Thyroid gland (tissue), 4 donors: ENCODE results near the gene LTA4H. TPM values are rescaled to one million over a fixed set of nuclear protein-coding genes. Genes with fewer than 3 reads are reported as not detected.
A peak's percentile ranks its signal among the peaks of the same experiment; 100 is the strongest.

Source experiments
- DNase-seq, 2 donors: peaks; one replicate each; pipeline ENCODE4 v3.0.0-alpha.2; 2019
- H3K27ac ChIP-seq, 3 donors: fragments of 200-600 bp; sonication (generic); 1 replicate in 2 of 3; 2 replicates in 1 of 3; pipeline ENCODE4 v1.5.1; 2016 to 2019; ENCODE audit warnings: mild to moderate bottlenecking in 1 of 3, moderate library complexity in 1 of 3
- H3K27me3 ChIP-seq: fragments of 200-600 bp; sonication (generic); one replicate; pipeline ENCODE4 v1.5.1; 2019
- H3K36me3 ChIP-seq, 2 donors: fragments of 200-600 bp; sonication (generic); one replicate each; pipeline ENCODE4 v1.5.1; 2016 to 2019
- H3K4me1 ChIP-seq, 2 donors: fragments of 200-600 bp; sonication (generic); one replicate each; pipeline ENCODE4 v1.5.1; 2017 to 2019
- H3K4me3 ChIP-seq, 3 donors: fragments of 200-600 bp; sonication (generic); replicated peaks in 1 of 3; 1 replicate in 2 of 3; 2 replicates in 1 of 3; pipeline ENCODE4 v1.5.1; 2016; ENCODE audit warnings: mild to moderate bottlenecking in 1 of 3
- H3K9me3 ChIP-seq: fragments of 200-600 bp; sonication (generic); one replicate; pipeline ENCODE4 v1.5.1; 2017
- POLR2A ChIP-seq, 2 donors: fragments of 450-650 bp; IDR thresholded peaks; one replicate each; pipeline ENCODE4 v1.6.1; 2017; ENCODE audit warnings: antibody characterized with exemption in 2 of 2, mild to moderate bottlenecking in 2 of 2, moderate library complexity in 1 of 2
- WGBS, 2 donors: methylation state at CpG; one replicate each; pipeline ENCODE4 v1.1.5; 2017; 5-methylcytosine and 5-hydroxymethylcytosine counted together
- intact Hi-C: fragments of 100-400 bp; cut with DNase I; formaldehyde crosslinking; loops from one replicate; pipeline ENCODE4 v1.15.1; 2023
- total RNA-seq, 4 donors: library from RNA; depleted of rRNA; stranded (reverse); fragments of >200 nt; gene quantifications; one replicate each; pipeline ENCODE4 v1.2.3, GENCODE V29; 2016
- TF ChIP-seq, protein P1 (sequence below), 6 experiments: fragments of 200-600 bp in 3 of 6; fragments of 450-650 bp in 3 of 6; sonication (generic) in 3 of 6; IDR thresholded peaks; one replicate each; pipeline ENCODE4 v1.5.1; 2016 to 2019; ENCODE audit warnings: antibody characterized with exemption in 6 of 6, mild to moderate bottlenecking in 2 of 6, inconsistent platforms in 1 of 6, moderate library complexity in 1 of 6

The LTA4H gene
- total RNA-seq, 4 donors from 2014 or later = 70.1 to 102 (median 75.0) TPM

DNA sequence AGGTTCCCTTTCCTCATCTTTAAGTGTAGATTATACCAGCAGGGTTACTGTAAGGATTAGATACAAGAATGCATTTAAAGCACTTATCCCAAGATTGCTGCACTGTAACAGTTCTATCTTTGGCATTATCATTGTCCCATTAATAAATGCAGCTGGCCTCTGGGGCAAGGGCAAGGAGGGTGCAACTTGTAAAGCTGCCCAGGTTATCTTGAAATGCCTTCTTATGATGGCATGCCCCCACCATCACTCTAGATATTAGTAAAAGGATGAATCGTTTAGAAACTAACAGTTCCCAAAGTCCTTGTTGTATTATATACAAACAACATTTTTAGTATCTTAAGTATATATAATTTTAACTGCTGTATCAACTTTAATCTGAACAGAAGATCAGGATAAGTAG lies 6.8 kb downstream of the LTA4H start:
- intact Hi-C loops = no loop called here
- Histone ChIP-seq H3K4me3 (no peak overlapping the region), H3K9me3 (no peaks in the 10 kb centered on the region), H3K4me1 (peaks cover 3 to 12% of the 10 kb centered on the region in 2 donors), H3K36me3 (peaks cover 0 to under 1% of the 10 kb centered on the region in 2 donors), H3K27me3 (no peaks in the 10 kb centered on the region), H3K27ac (no peak overlapping the region)
- TF ChIP-seq, protein P1, sequence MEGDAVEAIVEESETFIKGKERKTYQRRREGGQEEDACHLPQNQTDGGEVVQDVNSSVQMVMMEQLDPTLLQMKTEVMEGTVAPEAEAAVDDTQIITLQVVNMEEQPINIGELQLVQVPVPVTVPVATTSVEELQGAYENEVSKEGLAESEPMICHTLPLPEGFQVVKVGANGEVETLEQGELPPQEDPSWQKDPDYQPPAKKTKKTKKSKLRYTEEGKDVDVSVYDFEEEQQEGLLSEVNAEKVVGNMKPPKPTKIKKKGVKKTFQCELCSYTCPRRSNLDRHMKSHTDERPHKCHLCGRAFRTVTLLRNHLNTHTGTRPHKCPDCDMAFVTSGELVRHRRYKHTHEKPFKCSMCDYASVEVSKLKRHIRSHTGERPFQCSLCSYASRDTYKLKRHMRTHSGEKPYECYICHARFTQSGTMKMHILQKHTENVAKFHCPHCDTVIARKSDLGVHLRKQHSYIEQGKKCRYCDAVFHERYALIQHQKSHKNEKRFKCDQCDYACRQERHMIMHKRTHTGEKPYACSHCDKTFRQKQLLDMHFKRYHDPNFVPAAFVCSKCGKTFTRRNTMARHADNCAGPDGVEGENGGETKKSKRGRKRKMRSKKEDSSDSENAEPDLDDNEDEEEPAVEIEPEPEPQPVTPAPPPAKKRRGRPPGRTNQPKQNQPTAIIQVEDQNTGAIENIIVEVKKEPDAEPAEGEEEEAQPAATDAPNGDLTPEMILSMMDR (IDR thresholded peaks at IDR 0.05) = no peak
- no peak for TF ChIP-seq POLR2A (IDR thresholded peaks at IDR 0.05)
- 75 to 83% methylated on average over 1 of the region's 1 CpG for WGBS, 2 donors
- DNase-seq = no peak

DNA sequence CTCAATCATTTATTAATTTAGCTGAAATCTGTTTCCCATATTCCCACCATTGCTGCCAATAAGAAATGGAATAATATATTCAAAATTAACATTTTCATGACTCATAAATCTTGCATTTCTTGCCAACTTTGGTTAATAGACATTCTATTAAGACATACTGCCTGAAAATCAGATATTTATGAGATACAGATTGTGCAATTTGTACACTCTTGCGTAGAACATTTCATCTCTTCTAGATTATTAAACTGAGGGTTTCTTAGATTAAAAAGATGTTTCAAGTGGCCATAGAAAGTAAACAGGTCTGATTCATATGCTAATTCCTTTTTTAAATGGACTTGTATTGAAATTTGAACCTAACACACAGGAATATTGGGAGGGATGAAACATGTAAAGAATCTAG lies 9.1 kb downstream of the LTA4H start:
- Histone ChIP-seq H3K4me3 (no peak overlapping the region), H3K36me3 (peaks cover 0 to 6% of the 10 kb centered on the region in 2 donors), H3K27me3 (no peaks in the 10 kb centered on the region), H3K4me1 (no peaks in the 10 kb centered on the region), H3K27ac (no peak overlapping the region), H3K9me3 (no peaks in the 10 kb centered on the region)
- 97 to 98% methylated on average over 1 of the region's 1 CpG for whole genome bisulfite sequencing, 2 donors
- DNase-seq = no peak
- intact Hi-C loops = no loop called here
- TF ChIP-seq, protein P1 (IDR thresholded peaks at IDR 0.05) = no peak
- TF ChIP-seq POLR2A (IDR thresholded peaks at IDR 0.05) = no peak

DNA sequence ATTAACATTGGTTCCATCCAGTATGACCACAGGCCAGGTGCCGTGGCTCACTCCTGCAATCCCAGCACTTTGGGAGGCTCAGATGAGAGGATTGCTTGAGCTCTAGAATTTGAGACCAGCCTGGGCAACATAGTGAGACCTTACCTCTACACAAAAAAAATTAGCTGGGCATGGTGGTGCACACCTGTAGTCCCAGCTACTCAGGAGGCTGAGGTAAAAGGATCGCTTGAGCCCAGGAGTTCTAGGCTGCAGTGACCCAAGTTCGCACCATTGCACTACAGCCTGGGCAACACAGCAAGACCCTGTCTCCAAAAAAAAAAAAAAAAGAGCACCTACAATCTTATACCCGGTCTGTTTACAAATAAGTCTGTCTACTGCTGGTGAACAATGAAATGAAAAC lies 9.9 kb downstream of the LTA4H start:
- intact Hi-C loops = no loop called here
- TF ChIP-seq POLR2A (IDR thresholded peaks at IDR 0.05) = no peak
- TF ChIP-seq, protein P1 (IDR thresholded peaks at IDR 0.05) = no peak
- no peaks in the 10 kb centered on the region for H3K4me1 ChIP-seq
- no peaks in the 10 kb centered on the region for H3K27me3 ChIP-seq
- no peak overlapping the region for H3K4me3 ChIP-seq
- H3K9me3 ChIP-seq = no peaks in the 10 kb centered on the region
- WGBS, 2 donors = 95 to 96% methylated on average over 4 of the region's 4 CpGs
- no peak overlapping the region for H3K27ac ChIP-seq
- DNase-seq = no peak
- H3K36me3 ChIP-seq = peaks cover 0 to 6% of the 10 kb centered on the region in 2 donors

DNA sequence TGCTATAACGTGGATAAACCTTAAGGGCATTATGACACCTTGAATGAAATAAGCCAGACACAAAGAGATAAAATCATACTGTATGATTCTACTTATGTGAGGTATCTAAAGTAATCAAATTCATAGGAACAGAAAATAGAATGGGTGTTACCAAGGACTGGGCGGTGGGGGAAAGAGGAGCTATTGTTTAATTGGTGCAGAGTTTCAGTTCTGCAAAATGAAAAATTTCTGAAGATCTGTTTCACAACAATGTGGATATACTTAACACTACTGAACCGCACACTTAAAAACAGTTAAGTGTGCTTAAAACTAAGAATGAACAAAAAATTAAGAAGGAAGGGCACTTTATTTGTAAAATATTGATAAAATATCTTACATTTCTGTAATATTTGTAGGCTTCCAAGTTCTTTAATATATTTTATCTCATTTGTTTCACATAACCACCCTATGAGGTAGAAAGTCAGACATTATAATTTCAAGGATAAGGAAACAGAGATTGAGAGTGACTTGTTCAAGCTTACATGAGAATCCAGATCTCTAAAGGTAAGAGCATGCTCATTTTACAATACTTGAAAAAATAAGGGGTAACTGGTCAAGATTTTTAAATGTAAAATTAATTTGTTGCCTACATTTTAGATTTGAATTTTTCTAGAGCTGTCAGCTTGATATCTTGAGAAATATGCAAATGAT lies 14.9 kb downstream of the LTA4H start:
- Histone ChIP-seq H3K4me1 (no peaks in the 10 kb centered on the region), H3K4me3 (no peak overlapping the region), H3K9me3 (no peaks in the 10 kb centered on the region), H3K36me3 (peaks cover 0 to 13% of the 10 kb centered on the region in 2 donors), H3K27me3 (no peaks in the 10 kb centered on the region), H3K27ac (no peak overlapping the region)
- no peak for DNase-seq
- 91 to 93% methylated on average over 3 of the region's 3 CpGs for WGBS, 2 donors
- intact Hi-C loops = no loop called here
- TF ChIP-seq, protein P1 (IDR thresholded peaks at IDR 0.05) = no peak
- no peak for TF ChIP-seq POLR2A (IDR thresholded peaks at IDR 0.05)

DNA sequence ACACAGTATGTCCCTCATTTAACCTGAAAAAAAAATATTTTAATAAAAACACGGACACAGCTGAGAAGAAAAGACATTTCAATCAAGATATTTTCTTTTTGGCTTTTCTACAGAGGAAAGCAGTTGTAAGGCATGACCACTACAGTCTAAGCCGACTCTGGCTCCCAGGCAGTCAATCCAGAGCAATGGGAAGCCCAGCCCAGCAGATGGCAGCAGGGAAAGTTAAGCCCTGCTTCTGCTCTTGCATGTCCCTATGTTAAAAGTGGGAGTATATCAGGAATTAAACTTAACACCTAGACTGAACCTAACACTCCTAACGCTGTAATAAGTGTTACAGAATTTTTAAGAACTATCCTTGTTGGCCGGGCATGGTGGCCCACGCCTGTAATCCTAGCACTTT lies 19.7 kb downstream of the LTA4H start:
- no peaks in the 10 kb centered on the region for H3K27me3 ChIP-seq
- intact Hi-C loops = no loop called here
- TF ChIP-seq POLR2A (IDR thresholded peaks at IDR 0.05) = no peak
- TF ChIP-seq, protein P1 (IDR thresholded peaks at IDR 0.05) = peak in 1 of 6 experiments; percentile 26
- no peaks in the 10 kb centered on the region for H3K9me3 ChIP-seq
- peaks cover 31 to 38% of the 10 kb centered on the region in 2 donors for H3K36me3 ChIP-seq
- 76 to 92% methylated on average over 5 of the region's 5 CpGs for WGBS, 2 donors
- peak in 1 of 2 donors; percentile 18 for DNase-seq
- no peaks in the 10 kb centered on the region for H3K4me1 ChIP-seq
- no peak overlapping the region for H3K27ac ChIP-seq
- H3K4me3 ChIP-seq = no peak overlapping the region
